MM.1S (cell line): Measurements from ENCODE around the gene TRPV4.

Experiments
- CTCF ChIP-seq: fragments of 300-600 bp; sonication (generic); IDR thresholded peaks from 2 replicates; pipeline ENCODE4 v1.5.1; 2016; ENCODE audit warnings: antibody characterized with exemption, low read length, mixed read lengths
- EZH2 ChIP-seq: fragments of 300-600 bp; sonication (generic); optimal IDR thresholded peaks from 2 replicates; pipeline ENCODE3; 2017; ENCODE audit warnings: low read depth, mild to moderate bottlenecking, antibody characterized with exemption, low read length, mixed read lengths
- EZH2phosphoT487 ChIP-seq: fragments of 300-600 bp; sonication (generic); IDR thresholded peaks from 2 replicates; pipeline ENCODE4 v1.6.1; 2018; ENCODE audit warnings: antibody characterized with exemption, low read length

GRCh38 chr12:109820816-109821381 is 12.3 kb downstream of the TRPV4 start:
- TF ChIP-seq CTCF (no peak), EZH2 (no peak), EZH2phosphoT487 (no peak)
